Measurements from ENCODE around the gene NOXO1. TPM values are rescaled to one million over a fixed set of nuclear protein-coding genes. Genes with fewer than 3 reads are reported as not detected.

The NOXO1 gene
- polyA plus RNA-seq, 6 donors from 2014 or later = not detected

DNA sequence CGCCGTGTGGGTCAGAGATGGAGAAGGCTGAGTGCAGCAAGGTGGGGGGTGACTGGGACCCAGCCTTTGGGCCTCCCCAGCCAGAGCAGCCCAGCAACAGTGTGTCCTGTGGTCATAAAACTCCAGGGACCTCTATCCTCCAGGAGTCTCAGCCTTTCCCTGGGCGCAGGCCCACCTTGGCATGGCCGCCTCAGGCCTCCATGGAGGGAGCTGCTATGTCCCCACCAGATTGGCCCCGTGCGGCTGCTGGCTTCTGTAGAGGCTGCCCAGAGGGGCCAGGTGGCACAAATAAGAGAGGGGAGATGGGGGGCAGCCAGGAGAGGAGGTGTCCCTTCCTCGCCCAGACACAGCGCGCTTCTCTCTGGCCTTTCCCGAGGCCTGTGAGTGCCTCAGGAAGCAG is 5.9 kb upstream of the NOXO1 start:
- H3K9me3 Mint-ChIP-seq = peaks cover 0 to 2% (median 0%) of the 10 kb centered on the region in 7 donors
- DNase-seq = no peak
- no peaks in the 10 kb centered on the region for H3K36me3 Mint-ChIP-seq
- peaks cover 31 to 39% (median 38%) of the 10 kb centered on the region in 3 donors for H3K4me1 Mint-ChIP-seq
- H3K27me3 Mint-ChIP-seq = peaks cover 8 to 10% (median 10%) of the 10 kb centered on the region in 3 donors
- peak overlapping the region in 3 of 8 donors; percentile 59 to 79 (median 60) for H3K4me3 Mint-ChIP-seq
- ATAC-seq (ENCODE audit: low read depth in 2 of 2) = no peak
- peak overlapping the region in 2 of 6 donors; percentile 46 to 83 for H3K27ac Mint-ChIP-seq

- H3K27ac Mint-ChIP-seq = no peak overlapping the region
- H3K4me1 Mint-ChIP-seq = peaks cover 23 to 34% (median 31%) of the 10 kb centered on the region in 3 donors
- H3K27me3 Mint-ChIP-seq = peaks cover 12 to 26% (median 23%) of the 10 kb centered on the region in 3 donors
- peak overlapping the region; percentile 74 to 90 (median 82) for H3K4me3 Mint-ChIP-seq
- H3K9me3 Mint-ChIP-seq = peaks cover 0 to 2% (median 0%) of the 10 kb centered on the region in 7 donors
- ATAC-seq (ENCODE audit: low read depth in 2 of 2) (no peak), DNase-seq (no peak)
- no peaks in the 10 kb centered on the region for H3K36me3 Mint-ChIP-seq
Observed at GRCh38 chr16:1985466-1986150, 4.3 kb upstream of the NOXO1 start.

- Mint-ChIP-seq H3K9me3 (peaks cover 0 to 2% (median 0%) of the 10 kb centered on the region in 7 donors), H3K27ac (peak overlapping the region in 3 of 6 donors; percentile 20 to 82 (median 70)), H3K27me3 (peaks cover 12 to 31% (median 23%) of the 10 kb centered on the region in 3 donors), H3K4me3 (peak overlapping the region; percentile 74 to 90 (median 82)), H3K4me1 (peaks cover 23 to 32% (median 31%) of the 10 kb centered on the region in 3 donors), H3K36me3 (no peaks in the 10 kb centered on the region)
- ATAC-seq (ENCODE audit: low read depth in 2 of 2) (peak; percentile 31 to 32), DNase-seq (no peak)
Observed at GRCh38 chr16:1984347-1985225, 3.3 kb upstream of the NOXO1 start.

GRCh38 chr16:1983544-1984346 is 2.5 kb upstream of the NOXO1 start, which contains the start of gene GFER:
GFER (plus strand) TSS chr16:1984193; CDS start chr16:1984219, 26 bp downstream.
- ATAC-seq (ENCODE audit: low read depth in 2 of 2) (peak; percentile 71 to 72), DNase-seq (peak; percentile 72)
- peaks cover 0 to 2% (median 0%) of the 10 kb centered on the region in 7 donors for H3K9me3 Mint-ChIP-seq
- H3K4me1 Mint-ChIP-seq = peaks cover 19 to 27% (median 24%) of the 10 kb centered on the region in 3 donors
- peak within 1 kb of the TSS in 4 of 6 donors; percentile 63 to 82 (median 76) for H3K27ac Mint-ChIP-seq
- no peaks in the 10 kb centered on the region for H3K36me3 Mint-ChIP-seq
- H3K27me3 Mint-ChIP-seq = peaks cover 12 to 32% (median 23%) of the 10 kb centered on the region in 3 donors
- H3K4me3 Mint-ChIP-seq = peak within 1 kb of the TSS; percentile 74 to 90 (median 84)

DNA sequence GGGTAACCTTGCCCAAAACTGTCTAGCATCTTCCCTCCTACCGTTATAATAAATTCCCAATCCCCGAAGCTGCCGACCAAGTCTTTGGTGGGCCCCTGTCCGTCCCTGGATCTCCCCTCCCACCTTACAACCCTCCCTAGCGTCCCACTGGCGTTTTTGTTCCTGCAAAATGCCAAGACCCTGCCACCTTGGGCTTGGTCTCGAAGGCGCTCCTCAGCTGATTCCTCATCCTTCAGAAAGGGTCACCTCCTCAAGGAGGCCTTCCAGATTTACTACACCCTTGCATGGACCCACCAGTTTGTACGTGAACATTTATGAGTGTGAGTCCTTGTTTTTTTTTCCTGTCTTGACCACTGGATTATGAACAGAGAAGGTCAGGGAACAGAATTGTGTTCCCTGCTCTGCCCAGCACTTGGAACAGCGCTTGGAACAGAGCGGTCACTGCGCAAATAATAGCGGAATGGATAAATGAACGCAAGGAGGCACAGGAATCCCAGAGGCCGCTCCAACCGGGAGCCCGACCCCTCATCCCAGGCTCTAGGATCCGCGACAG is 1.8 kb upstream of the NOXO1 start:
- Mint-ChIP-seq H3K4me1 (peaks cover 17 to 22% (median 20%) of the 10 kb centered on the region in 3 donors), H3K27me3 (peaks cover 12 to 36% (median 23%) of the 10 kb centered on the region in 3 donors), H3K4me3 (peak overlapping the region; percentile 74 to 88 (median 84)), H3K9me3 (peaks cover 0 to 2% (median 0%) of the 10 kb centered on the region in 7 donors), H3K27ac (peak overlapping the region in 3 of 6 donors; percentile 50 to 70 (median 63)), H3K36me3 (no peaks in the 10 kb centered on the region)
- ATAC-seq (ENCODE audit: low read depth in 2 of 2) (no peak), DNase-seq (no peak)

DNA sequence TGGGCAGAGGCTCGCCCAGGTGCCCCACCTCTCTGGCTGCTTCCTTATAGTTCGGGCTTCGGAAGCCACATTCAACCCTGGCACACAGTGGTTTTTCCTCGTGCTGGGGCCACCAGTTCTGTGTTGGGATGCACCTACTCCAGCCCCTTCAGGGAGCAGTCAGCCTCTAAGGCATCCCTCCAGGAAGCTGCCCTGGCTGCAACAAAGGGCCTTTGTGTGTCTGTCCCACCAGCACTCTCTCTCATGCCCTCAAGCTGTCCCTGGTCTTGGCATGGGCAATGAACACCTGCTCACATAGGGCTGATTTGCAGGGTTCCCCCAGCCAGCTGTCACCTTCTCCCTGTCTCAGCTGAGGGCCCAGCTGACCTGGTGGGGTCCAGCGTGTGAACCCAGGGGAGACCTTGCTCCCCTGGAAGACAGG is 754 bp upstream of the NOXO1 start:
- H3K4me1 Mint-ChIP-seq = peaks cover 13 to 22% (median 20%) of the 10 kb centered on the region in 3 donors
- peaks cover 12 to 44% (median 23%) of the 10 kb centered on the region in 3 donors for H3K27me3 Mint-ChIP-seq
- ATAC-seq (ENCODE audit: low read depth in 2 of 2) (no peak), DNase-seq (no peak)
- H3K27ac Mint-ChIP-seq = peak overlapping the region in 2 of 6 donors; percentile 70 to 72
- H3K36me3 Mint-ChIP-seq = no peaks in the 10 kb centered on the region
- H3K4me3 Mint-ChIP-seq = peak overlapping the region in 5 of 8 donors; percentile 4 to 88 (median 79)
- peaks cover 0 to 2% (median 0%) of the 10 kb centered on the region in 7 donors for H3K9me3 Mint-ChIP-seq

GRCh38 chr16:1980770-1981087 is 540 bp downstream of the NOXO1 start:
- no peak for DNase-seq
- no peak for ATAC-seq (ENCODE audit: low read depth in 2 of 2)
- Mint-ChIP-seq H3K9me3 (peaks cover 0 to 2% (median 0%) of the 10 kb centered on the region in 7 donors), H3K27me3 (peaks cover 12 to 51% (median 30%) of the 10 kb centered on the region in 3 donors), H3K36me3 (peaks cover 0 to 9% of the 10 kb centered on the region in 2 donors), H3K27ac (no peak overlapping the region), H3K4me1 (peaks cover 10 to 20% (median 12%) of the 10 kb centered on the region in 3 donors), H3K4me3 (no peak overlapping the region)

DNA sequence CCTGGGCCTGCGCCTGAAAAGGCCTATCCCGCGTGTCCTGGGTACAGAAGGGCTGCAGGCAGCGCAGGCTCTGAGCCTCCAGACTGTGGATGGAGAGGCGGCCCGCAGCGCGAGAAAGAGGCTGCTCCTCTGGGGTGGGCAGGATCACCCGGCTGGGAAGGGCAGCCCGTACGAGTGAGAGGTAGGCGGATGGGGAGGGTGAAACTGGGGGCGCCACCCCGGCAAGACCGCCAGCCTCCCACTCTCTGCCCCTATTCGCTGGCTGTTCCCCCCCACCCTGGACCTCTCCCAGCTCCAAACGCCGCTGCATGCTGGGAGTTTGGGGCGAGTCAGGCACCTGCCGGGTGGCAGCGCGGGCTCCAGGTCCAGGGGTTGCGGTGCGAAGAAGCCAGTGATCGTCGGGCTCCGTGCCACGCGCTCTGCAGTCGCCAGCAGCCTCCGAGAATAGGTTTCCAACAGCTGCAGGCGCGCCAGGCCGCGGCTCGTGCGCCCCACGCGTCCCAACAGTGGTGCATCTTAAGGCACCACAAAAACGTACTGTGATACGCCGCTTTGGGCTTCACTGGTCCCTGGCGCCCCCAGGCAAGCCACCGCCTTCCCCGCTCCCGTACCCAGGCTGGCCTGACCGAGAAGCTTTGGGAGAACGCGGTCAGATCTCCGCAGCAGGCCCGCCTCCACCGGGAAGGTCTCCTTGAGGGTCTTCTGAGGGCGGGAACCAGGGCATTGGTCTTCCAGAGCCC is 1.1 kb downstream of the NOXO1 start:
- ATAC-seq (ENCODE audit: low read depth in 2 of 2) (no peak), DNase-seq (no peak)
- peaks cover 0 to 2% (median 0%) of the 10 kb centered on the region in 7 donors for H3K9me3 Mint-ChIP-seq
- H3K4me3 Mint-ChIP-seq = peak overlapping the region in 2 of 8 donors; percentile 27 to 51
- peaks cover 0 to 10% of the 10 kb centered on the region in 2 donors for H3K36me3 Mint-ChIP-seq
- H3K27me3 Mint-ChIP-seq = peaks cover 12 to 51% (median 30%) of the 10 kb centered on the region in 3 donors
- peaks cover 10 to 18% (median 12%) of the 10 kb centered on the region in 3 donors for H3K4me1 Mint-ChIP-seq
- no peak overlapping the region for H3K27ac Mint-ChIP-seq

GRCh38 chr16:1979271-1980029 is 1.8 kb downstream of the NOXO1 start:
- Mint-ChIP-seq H3K36me3 (peaks cover 0 to 16% of the 10 kb centered on the region in 2 donors), H3K27me3 (peaks cover 12 to 55% (median 30%) of the 10 kb centered on the region in 3 donors), H3K27ac (no peak overlapping the region), H3K4me1 (peaks cover 6 to 11% (median 7%) of the 10 kb centered on the region in 3 donors), H3K4me3 (peak overlapping the region in 2 of 8 donors; percentile 27 to 35), H3K9me3 (peaks cover 0 to 2% (median 0%) of the 10 kb centered on the region in 7 donors)
- DNase-seq = no peak
- ATAC-seq (ENCODE audit: low read depth in 2 of 2) = no peak

GRCh38 chr16:1978476-1979120 is 2.7 kb downstream of the NOXO1 start:
- H3K27me3 Mint-ChIP-seq = peaks cover 12 to 56% (median 30%) of the 10 kb centered on the region in 3 donors
- H3K27ac Mint-ChIP-seq = no peak overlapping the region
- H3K9me3 Mint-ChIP-seq = peaks cover 0 to 2% (median 0%) of the 10 kb centered on the region in 7 donors
- ATAC-seq (ENCODE audit: low read depth in 2 of 2) (no peak), DNase-seq (no peak)
- H3K4me1 Mint-ChIP-seq = peaks cover 6 to 10% (median 10%) of the 10 kb centered on the region in 3 donors
- no peak overlapping the region for H3K4me3 Mint-ChIP-seq
- peaks cover 0 to 16% of the 10 kb centered on the region in 2 donors for H3K36me3 Mint-ChIP-seq

GRCh38 chr16:1977875-1978268 is 3.4 kb downstream of the NOXO1 start:
- H3K9me3 Mint-ChIP-seq = no peaks in the 10 kb centered on the region
- H3K27ac Mint-ChIP-seq = no peak overlapping the region
- DNase-seq = no peak
- H3K4me1 Mint-ChIP-seq = peaks cover 8 to 12% (median 8%) of the 10 kb centered on the region in 3 donors
- H3K27me3 Mint-ChIP-seq = peaks cover 7 to 55% (median 27%) of the 10 kb centered on the region in 3 donors
- H3K4me3 Mint-ChIP-seq = no peak overlapping the region
- peaks cover 0 to 16% of the 10 kb centered on the region in 2 donors for H3K36me3 Mint-ChIP-seq
- ATAC-seq (ENCODE audit: low read depth in 2 of 2) = no peak
